Skin epidermis (tissue), 12 donors: ENCODE results near the gene SPDYE18.
"Not testable (repeated sequence)": the region's sequence is repeated elsewhere in the genome, so short reads cannot be mapped to it uniquely, and the experiment has no call there.

ENCODE experiments used
- H3K27ac ChIP-seq, 21 experiments: fragments of 200-600 bp; sonication (generic) in 11 of 21; one replicate each; pipeline ENCODE4 v1.5.0; 2020; ENCODE audit warnings: mild to moderate bottlenecking in 3 of 21, inconsistent platforms in 2 of 21, moderate library complexity in 2 of 21
- H3K4me3 ChIP-seq, 7 experiments: fragments of 200-600 bp; sonication (generic) in 2 of 7; one replicate each; pipeline ENCODE4 v1.5.0; 2020; ENCODE audit warnings: inconsistent platforms in 2 of 7, mild to moderate bottlenecking in 2 of 7, moderate library complexity in 1 of 7

Gene SPDYE18

DNA sequence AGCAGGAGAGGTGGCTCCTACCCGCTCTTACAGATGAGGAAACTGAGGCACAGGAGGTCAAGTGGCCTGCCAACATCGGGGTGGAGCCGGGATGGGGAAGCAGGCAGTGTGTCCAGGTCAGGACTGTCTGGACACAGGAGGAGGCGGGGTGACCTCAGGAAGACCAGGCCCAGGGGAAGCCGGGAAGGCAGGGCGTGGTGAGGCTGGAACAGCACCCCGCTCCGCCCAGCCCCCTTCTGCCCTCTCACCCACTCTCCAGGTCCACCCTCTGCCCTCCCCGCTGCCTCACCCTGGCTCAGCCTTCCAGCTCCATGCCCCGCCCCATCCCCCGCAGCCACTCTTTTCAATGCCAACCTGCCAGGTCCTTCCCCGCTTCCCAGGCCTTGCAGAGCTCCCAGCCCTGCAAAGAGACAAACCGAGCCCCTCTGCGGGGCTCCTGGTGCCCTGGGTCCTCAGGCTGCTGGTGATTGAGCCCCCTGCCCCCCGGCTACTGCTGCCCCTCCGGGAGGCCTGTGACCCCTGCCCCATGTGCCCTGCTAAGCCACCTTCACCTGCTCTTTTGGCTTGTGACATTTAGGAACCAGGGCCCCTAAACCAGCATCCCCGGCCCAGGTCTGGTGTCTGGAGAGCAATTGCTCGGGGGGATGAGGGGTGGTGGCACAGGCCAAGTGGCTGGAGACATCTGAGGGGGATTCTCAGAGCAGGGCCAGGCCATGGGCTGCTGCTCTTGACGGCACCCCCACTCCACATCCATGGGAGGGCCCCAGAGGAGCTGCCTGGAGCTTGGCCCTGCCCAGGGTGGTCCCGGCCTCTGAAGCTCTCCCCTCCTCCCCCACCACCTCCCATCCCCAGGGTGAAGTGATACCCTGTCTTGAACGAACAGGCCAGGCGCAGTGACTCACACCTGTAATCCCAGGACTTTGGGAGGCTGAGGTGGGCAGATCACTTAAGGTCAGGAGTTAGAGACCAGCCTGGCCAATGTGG is 55.9 kb downstream of the SPDYE18 start:
- H3K27ac ChIP-seq, result peak overlapping the region in 2 of 21 experiments; percentile 41 to 44
- not testable (repeated sequence) for H3K4me3 ChIP-seq

DNA sequence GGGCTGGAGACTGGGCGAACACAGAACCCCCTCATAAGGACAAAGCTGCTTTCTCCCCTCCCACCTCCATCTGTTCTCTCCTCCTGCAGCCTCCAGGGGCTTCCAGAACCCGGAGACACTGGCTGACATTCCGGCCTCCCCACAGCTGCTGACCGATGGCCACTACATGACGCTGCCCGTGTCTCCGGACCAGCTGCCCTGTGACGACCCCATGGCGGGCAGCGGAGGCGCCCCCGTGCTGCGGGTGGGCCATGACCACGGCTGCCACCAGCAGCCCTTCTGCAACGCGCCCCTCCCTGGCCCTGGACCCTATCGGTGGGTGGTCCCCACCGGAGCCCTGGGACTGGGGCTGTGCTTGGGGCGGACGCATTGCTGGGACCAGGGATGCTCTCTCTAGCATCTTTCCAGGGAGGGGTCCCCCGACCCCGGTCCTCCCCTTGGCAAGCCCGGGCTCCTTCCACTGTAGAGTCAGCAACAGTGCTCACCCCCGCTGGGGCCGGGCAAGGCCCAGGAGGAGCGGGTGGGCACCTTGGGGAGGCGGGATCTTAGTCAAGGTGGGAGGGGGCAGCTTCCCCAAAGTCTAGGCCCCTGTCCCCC is 56.8 kb downstream of the SPDYE18 start:
- H3K27ac ChIP-seq, H3K4me3 ChIP-seq: not testable (repeated sequence)

GRCh38 chr7:77004151-77004550 is 58.2 kb downstream of the SPDYE18 start:
- H3K4me3 ChIP-seq, H3K27ac ChIP-seq: not testable (repeated sequence)

DNA sequence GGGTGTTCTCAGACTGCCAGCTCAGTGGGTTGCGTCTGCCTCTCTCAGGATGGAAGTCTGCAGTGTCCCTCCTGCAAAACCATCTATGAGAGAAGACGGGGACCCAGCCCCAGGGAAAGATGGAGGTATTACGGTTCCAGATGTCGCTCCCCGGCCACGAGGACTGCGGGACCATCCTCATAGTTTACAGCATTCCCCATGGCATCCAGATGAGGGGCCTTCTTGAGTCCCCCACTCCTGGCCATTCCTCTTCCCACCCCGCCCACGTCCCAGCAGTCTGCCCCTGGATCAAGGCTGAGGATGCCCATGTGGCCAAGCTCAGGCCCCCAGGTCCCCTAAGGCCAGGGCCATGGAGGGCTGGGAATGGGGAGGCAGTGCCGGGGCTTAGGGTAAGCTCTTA is 59.1 kb downstream of the SPDYE18 start:
- H3K27ac ChIP-seq, H3K4me3 ChIP-seq: not testable (repeated sequence)

DNA sequence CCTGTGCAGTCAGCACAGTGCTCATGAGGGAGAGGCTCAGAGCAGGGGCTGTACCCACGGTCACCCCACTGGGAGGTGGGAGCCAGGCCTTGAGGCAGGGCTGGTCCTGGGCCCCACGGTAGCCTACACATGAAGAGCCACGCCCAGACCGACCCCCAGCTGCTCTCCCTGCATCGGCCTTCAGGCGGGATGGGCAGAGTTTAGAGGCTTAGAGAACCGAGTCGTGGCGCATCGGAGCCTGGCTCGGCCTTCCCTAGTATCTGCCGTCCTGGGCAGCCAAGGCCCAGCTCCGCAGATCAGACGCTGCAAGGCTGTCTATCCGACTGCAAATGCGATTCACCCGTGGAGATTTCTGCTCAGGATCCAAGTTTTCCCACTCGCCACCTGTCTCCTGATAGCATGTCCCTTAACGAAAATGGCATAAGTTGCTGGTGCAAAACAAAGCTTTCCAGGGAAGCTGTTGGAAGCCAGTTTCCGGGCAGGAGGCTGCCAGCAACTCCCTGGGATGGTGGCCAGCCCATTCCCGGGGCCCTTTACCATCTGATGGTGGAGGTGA is 59.6 kb downstream of the SPDYE18 start:
- not testable (repeated sequence) for H3K27ac ChIP-seq, H3K4me3 ChIP-seq

- H3K4me3 ChIP-seq, H3K27ac ChIP-seq: not testable (repeated sequence)
Measured at GRCh38 chr7:77002104-77002503, 60.3 kb downstream of the SPDYE18 start.
